ENCODE measurements around the gene GSN.
"Not testable (repeated sequence)": the region's sequence is repeated elsewhere in the genome, so short reads cannot be mapped to it uniquely, and the experiment has no call there.

Gene GSN

DNA sequence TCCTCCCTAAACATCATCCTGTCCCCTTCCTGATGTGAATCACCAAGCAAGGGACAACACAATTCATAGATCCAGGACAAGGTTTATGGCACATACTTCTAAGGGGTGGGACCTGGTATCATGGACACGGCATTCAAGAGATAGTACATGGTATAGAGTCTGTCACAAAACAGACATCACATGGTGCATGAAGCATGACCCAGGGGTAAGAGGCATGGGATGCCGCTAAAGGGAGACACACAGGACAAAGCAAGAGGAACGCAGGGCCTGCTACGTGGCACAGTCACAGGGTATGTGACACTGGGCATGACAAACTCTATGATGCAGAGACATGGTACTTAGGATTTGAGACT is 20.7 kb downstream of the GSN start:
- DNase-seq = no peak

DNA sequence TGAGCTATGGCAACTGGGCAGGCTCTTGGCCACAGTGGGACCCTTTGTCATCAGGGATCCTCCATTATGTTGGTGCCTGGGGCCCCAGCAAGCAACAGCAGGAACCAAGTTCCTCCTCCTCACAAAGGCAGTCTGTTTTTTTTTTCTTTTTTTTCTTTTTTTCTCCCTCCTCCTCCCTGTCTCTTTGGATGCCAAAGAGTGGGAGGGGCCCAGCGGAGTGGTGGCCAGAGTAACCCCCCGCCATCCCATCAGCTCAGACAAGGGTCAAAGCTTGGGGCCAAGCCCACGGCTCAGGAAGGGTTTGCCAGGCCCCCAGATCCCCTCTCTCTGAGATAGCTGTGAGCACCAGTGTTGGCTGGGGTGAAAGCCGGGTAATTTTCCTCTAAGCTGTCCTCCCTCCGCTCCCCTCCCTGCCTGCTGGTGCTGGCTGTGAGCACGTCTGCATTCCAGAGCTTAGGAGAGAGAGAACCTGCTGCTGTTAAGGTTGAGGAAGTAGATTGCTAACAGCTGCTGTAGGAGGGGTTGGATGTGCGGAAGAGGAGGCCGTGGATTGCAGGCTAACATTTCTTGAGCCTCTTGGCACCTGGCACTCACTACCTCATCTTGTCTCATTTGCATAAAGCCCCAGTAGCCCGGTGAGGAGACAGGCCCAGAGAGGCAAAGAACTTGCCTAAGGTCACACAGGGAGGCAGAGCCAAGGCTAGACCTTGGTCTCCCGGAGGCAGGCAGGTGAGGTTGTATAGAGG is 21.2 kb downstream of the GSN start:
- DNase-seq = no peak

DNA sequence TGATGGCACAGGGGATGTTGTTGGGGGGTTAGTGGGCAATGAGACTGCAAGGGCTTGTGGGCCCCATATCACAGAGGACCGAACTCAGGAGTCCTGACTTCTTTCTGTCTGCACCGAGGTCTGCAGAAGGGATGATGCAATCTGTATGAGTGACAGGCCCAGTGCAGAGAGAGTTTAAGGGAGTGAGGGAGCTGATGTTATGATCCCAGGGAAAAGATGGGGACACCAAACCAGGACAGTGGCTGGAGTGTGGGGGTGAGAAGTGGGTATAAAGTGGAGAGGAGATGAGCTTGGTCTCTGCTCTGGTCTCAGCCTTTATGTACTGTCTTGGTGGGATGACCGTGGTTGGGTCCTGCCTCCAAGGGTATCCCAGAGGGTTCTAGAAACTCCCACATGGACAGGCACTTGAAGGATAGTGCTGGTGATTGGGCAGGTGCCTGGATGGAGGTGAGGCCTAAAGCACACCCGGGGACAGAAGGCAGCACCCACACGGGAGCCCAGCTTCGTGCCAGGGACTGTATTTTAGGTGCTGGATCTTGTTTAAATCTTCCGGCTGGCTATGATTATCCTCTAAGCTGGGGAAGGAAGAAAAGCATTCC is 21.9 kb downstream of the GSN start:
- no peak for DNase-seq

DNA sequence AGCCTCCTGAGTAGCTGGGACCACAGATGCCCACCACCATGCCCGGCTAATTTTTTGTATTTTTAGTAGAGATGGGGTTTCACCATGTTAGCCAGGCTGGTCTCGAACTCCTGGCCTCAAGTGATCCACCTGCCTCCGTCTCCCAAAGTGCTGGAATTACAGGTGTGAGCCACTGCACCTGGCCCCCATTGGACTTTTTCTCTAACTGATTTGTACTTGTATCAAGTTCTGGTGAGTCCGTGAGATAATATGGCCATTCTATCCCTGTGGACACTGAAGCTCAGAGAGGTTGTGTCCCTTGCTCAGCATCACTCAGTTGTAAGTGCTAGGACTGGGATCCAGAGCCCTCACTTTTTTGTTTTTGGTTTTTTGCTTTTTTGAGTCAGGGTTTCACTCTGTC is 23.6 kb downstream of the GSN start:
- DNase-seq = not testable (repeated sequence)

DNA sequence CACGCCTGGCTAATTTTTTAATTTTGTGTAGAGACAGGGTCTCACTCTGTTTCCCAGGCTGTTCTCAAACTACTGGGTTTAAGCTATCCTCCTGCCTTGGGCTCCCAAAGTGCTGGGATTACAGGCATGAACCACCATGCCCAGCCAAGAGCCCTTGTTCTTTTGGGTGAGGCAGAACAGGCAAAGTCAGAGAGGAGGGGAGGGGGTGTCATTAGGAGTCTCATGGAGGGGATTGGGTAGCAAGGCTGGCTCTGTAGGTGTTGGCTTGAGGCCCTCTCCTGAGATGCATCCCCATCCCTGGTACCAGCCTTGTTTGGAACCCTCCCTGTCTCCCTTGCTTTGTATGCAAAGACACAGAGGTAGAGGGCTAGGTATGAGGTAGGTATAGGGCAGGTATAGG is 24.1 kb downstream of the GSN start:
- no peak for DNase-seq

DNA sequence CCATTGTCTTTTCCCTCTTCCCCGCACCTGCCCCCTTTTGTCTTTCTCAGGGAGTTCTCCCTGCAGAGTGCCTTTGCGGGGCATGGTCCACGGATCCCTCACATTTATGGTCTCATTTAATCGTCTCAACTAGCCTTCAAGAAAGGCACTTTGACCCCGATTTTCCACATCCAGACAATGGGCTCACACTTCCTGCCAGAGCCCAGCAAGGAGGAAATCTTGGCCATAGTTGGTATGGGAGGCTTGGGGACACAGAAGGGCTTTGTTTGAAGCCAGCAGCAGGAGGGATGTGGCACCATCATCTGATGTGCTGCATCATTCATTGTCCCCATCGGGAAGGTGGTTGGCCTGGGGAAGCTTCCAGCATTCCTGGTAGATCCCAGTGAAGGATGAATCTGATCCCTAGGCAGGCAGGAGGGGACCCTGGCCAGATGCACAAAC is 24.9 kb downstream of the GSN start:
- no peak for DNase-seq

DNA sequence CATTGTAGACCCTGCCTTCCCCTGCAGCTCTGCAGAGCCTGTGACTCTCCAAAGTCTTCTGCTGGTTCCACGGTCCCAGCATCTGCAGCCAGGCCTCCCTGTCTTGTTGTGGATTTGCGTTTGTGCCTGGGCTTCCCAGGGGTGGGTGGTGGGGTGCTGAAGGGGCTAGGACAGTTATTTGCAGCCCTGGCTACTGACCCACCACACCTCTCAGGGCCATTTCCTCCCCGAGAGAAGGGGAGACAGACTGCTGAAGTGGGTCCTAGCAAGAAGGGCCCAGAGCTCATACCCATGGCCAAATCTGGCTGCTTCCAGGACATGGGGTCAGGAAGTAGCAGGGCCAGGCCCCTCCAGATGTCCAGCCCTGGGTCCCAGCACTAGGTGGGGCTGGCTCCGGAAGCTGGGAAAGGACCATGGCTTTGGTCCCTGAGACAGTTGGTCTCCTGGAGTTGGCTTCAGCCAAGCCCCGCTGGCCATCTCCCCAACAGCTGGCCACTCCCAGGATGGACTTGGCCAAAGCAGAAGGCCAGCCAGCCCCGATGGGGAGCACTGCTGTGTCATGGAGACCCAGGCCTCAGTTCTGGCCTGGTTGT is 26.3 kb downstream of the GSN start:
- DNase-seq = no peak

DNA sequence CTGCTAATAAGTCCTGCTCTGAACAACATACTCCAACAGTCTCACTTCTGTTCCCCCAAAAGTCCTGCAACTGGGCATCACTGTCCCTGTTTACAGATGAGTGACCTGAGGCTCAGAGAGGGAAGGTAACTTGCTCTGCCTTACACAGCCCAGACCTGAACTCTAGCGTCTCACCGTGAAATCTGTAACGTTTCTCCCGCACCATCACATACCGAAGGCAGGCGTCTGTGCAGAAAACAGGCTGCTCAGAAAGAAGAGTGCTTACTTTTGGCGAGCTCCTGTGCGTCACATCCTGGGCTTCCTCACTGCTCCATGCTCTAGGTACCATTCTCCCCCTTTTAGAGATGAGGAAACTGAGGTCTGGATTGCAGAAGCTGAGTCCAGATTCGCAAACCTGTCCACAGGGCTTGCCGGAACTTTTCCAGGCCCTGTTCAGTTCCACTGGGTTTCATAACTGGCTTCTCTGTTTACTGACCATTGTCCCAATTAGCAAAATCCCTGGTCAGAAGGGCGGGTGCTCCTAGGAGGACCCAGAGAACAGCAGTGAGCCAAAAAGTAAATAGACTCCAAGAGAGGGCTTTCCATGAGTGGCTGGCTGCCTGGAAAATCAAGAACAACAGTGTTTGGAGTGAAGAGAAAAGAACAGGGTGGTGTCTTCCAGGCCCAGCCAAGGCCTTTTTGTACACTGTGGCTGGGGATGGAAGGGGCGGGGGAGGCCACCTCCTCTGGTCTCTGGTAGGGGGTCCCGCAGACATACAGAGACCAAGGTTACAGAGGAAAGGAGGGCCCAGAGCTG is 27.1 kb downstream of the GSN start:
- no peak for DNase-seq

DNA sequence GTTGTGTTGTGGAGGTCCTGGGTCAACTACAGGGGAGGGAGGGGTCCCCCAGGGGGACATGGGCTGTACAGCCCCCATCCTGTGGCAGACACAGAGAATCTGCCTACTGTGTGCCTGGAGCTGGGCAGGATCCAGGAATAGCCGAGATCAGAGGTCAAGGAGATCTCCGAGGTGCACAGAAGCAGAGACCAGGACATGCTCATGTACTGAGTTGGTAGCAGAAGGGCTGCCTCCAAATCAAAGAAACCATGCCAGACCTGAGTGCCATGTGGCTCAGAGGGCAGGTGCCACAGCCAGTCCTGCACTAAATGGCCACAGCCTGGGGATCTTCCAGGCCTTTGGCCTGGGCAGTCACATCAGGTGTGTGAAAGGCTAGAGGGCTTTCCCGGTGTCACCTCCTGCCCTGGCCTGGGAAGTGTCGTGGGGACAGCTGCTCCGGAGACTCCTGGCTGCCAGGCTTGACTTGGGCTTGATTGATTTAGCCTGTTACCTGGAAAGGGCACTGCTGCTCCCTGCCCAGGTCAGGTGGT is 27.8 kb downstream of the GSN start:
- no peak for DNase-seq

DNA sequence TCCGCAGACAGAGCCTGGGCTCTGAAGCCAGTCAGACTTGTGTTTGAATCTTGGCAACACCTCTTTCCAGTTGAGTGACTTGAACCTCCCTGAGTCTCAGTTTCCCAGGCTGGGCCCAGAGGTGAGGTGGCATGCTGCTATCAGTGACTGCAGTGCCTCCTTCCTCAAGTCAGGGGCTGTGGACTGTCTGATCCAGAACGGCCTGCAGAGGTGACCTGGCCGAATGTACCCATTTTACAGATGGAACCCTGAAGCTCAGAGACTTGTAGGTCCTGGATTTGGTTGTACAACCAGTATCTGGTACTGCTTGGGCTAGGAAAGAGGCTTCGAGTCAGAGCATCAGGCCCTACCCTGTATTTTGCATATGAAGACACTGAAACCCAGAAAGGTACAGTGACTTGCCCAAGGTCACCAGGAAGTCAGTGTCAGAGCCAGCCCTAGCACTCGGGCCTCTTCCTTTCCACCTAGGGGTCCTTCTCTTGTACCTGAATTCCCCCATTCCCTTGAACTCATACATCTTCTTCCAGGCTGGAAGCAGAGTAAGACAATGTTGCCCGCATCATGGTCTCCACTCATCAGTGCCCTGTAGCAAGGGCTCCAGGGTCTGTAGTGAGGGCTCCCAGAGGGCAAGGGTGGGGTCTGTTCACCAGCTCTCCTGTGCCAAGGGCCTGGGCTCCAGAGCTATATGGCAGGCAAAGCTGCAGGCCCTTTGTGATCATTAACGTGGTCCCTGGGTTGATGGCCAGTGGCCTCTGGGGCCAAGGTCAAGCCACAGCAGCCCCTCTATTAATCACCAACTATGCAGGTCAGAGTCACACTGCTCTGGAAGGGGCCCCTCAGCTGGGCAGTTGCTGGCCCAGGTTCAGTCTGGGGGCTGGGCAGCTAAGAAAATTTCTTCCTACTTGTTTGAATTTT is 28.5 kb downstream of the GSN start:
- no peak for DNase-seq

DNA sequence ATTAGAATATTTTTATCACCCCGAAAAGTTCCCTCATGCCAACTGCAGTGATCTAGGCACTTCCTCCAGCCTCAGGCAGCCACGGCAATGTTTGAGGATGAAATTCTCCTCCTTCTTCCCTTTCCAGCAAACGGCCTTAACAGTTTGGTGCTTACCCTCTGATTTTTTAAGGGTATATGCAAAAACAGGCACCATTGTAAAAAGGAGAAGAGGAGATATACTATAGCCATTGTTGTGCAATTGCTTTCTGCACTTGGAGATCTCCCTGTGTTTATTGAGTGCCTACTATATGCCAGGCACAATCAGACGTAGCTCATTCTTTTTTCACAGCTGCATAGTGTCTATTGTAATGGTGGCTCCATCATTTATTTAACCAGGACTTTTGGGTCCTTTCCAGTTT is 29.4 kb downstream of the GSN start:
- no peak for DNase-seq

DNA sequence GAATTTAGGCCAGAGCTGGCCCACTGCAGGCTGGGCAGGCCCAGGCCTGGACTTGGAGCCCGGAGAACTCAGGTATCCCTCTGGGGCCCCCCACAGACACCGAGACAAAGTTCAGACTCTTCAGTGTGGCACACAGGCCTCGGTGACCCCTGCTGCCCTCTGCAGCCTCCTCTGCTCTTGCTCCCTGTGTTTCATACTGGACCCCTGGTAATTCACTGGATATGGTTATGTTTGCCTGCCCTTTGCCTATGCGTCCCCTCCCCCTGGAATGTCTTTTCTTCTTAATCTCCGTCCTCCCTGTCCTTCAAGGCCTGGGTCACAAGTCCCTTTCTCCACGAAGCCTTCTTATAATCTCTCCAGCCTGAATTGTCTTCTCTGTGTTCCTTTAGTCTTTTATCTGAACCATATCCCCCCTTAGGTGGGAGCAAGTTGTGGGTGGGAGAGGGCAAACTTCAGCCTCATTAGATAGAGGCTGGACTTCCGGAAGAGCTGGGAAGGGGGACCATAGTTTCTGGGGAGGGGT is 30.1 kb downstream of the GSN start:
- DNase-seq = no peak

DNA sequence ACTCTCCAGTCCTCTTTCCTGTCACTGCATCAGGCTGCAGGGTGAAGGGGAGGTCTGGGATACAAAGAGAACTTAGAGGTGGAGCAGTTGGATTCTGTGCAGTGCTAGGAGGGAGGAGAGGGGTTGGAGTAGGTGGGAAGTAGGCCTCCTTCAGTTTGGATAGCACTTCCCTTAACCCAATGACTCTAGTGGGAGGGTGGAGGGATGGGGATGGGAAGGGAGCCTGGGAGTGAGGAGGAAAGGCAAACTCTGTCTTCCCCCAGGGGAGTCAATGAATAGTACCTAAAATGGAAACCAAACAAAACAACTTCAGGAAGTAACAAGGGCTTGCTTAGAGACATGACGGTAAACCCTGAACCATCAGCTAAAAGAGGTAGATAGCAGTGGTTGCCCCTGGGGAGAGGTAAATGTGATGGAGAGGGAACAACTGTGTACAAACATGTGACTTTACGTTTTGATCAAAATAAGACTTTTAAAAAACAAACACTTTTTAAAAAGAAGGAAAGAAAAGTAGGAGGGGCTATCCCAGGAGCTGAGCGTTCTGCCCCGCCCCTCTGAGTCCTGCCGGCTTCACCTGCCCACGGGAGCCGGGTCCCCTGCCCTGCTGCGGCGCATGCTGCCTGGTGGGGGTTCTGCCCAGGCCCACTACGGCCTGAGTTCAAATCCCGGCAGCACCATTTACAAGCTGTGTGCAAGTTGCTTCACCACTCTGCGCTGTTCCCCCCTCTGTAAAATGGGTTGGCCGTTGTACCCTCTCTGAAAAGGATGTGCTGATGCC is 30.9 kb downstream of the GSN start:
- DNase-seq = no peak

DNA sequence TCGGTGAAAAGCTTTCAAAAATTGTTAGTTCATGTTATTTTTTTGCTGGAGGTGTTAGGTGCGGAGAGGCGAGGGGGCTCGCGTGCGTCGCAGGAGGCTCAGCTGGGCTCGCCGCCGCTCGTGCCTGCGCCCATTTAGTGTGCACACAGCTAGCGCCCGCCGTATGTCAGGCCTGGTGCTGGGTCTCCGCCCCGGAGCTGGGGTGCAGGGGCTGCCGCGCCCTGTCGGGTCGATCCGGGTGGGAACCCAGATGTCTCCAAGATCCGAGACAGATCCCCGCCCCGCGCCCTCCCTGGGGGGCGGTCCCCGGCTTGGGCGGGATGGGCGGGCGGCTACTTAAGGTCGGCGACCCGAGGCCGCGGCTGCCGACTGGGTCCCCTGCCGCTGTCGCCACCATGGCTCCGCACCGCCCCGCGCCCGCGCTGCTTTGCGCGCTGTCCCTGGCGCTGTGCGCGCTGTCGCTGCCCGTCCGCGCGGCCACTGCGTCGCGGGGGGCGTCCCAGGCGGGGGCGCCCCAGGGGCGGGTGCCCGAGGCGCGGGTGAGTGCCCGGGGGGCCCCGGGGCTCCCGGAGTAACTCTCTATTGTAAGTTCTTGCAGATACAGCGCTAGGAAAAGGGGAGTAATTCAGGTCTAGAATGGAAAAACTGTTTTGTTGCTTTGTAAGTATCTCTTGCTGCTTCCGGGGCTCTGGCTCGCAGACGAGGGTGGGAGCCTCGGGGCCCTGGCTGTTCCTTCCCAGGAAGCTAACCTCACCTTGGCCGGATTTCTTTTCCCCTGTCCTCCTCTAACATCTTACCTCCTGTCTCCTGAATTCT is 31.7 kb downstream of the GSN start:
- DNase-seq = peak in 1 of 5 donors; percentile 9

DNA sequence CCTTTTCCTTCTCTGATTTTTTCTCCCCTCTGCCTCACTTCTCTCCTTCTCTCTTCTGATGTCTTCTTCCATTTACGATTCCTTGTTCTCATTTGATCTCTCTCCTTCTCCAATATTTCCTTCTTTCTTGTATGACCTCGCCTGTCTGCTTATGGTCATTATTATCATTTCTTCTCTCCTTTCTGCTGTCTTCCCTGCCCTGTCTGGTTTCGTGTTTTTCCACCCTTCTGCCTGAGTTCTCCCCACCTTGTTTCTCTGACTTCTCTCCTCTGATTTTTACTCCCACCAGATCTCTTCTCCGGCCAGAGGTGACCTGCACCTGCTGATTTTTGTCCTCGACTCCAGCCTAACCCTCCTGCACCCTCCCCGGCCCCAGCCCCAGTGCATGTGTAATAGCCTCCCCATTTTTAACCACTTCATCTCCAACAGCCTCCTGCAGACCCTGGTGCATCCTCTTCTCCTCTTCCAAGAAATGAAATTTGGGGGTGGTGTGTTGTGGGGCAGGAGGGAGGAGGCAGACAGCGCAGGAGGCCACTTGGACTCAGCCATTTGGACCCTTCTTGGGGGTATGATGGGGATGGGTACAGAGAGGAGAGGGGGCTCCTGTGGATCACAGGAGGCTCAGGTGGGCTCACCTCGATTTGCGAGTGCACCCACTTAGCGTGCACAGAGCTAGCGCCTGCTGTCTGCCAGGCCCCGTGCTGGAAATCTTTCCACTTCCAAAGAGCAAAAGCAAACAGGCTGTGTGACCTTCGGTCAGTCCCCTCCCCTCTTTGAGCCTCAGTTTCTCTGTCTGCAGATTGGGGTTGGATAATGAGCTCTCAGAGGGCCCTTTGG is 32.5 kb downstream of the GSN start:
- DNase-seq = no peak

DNA sequence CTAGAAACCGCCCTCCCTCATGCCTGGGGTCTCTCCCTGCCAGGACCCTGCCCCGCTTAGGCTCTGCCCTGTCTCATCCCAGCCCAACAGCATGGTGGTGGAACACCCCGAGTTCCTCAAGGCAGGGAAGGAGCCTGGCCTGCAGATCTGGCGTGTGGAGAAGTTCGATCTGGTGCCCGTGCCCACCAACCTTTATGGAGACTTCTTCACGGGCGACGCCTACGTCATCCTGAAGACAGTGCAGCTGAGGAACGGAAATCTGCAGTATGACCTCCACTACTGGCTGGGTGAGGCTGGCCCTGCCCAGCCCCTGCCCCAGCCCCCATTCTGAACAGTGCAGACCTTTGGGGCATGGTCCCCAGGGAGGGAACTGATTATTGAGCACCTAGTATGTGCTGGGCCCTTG is 33.9 kb downstream of the GSN start:
- DNase-seq = no peak

DNA sequence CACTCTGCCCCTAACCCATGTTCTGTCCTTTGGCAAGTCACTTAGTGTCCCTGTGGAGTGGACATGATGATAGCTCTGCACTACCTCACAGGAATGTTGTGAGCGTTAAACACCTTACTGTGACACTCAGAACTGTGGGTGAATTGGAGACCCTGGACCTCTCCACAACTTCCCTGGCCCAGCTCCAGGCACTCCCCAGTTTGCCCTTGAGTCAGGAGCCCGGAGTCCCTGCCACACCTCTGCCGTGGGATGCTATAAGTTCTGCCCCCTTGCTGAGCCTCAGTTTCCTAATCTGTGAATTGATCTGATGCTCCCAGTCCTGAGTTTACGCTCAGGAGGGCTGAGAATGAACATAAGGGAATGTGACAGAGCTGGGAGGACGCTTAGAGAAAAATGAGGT is 34.4 kb downstream of the GSN start:
- DNase-seq = no peak

DNA sequence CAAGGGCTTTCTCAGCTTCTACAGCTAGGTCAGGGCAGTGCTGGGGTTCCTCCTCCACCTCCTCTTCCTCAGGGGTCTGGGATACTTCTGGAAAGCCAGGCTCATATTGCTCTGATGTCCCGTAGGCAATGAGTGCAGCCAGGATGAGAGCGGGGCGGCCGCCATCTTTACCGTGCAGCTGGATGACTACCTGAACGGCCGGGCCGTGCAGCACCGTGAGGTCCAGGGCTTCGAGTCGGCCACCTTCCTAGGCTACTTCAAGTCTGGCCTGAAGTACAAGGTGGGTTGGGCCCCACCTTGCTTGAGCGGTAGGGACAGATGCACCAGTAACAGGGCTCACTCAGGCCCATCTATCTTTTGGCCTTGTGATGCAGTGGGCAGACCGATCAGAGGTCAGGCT is 34.8 kb downstream of the GSN start:
- no peak for DNase-seq

Data from T-helper 1 cell (primary cell).